ENCODE data around the gene TPPP. TPM values are rescaled to one million over a fixed set of nuclear protein-coding genes. Genes with fewer than 3 reads are reported as not detected.
"Not testable (repeated sequence)": the region's sequence is repeated elsewhere in the genome, so short reads cannot be mapped to it uniquely, and the experiment has no call there.

Gene TPPP
- total and polyA plus RNA-seq, 8 donors: 6.7 to 14.4 (median 8.6) TPM

- ATAC-seq; intact Hi-C loops (cut with DNase I): not testable (repeated sequence)
- peak in 1 of 4 donors; percentile 23 for DNase-seq
Observed at GRCh38 chr5:679166-679895, 13.8 kb downstream of the TPPP start.

DNA sequence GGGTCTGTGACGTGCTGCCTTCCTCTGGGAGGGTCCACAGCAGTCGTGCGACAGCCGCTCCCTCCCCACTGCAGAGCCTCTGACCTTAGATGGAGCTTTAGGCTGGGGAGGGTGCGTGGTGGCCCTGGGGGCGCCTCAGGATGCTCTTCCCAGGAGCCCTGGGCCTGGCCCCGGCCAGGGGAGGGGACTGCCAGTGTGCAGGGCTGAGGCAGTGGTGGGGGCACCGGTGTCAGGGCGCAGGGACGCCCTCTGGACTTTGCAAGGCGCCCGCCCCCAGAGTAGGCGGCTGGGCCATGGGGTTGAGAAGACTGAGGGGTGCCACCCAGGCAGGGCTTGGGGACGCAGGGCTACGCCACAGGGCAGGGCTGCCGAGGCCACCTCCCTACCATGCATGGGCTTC is 14.6 kb downstream of the TPPP start:
- H3K4me3 ChIP-seq; H3K27ac ChIP-seq; DNase-seq; H3K36me3 ChIP-seq; H3K9me3 ChIP-seq; H3K27me3 ChIP-seq; intact Hi-C loops (cut with DNase I); H3K4me1 ChIP-seq; ATAC-seq: not testable (repeated sequence)

More at GRCh38 chr5:679166-679895, 13.8 kb downstream of the TPPP start:
- H3K9me3 ChIP-seq, H3K36me3 ChIP-seq, H3K27ac ChIP-seq, H3K27me3 ChIP-seq, H3K4me1 ChIP-seq, H3K4me3 ChIP-seq: not testable (repeated sequence)

DNA sequence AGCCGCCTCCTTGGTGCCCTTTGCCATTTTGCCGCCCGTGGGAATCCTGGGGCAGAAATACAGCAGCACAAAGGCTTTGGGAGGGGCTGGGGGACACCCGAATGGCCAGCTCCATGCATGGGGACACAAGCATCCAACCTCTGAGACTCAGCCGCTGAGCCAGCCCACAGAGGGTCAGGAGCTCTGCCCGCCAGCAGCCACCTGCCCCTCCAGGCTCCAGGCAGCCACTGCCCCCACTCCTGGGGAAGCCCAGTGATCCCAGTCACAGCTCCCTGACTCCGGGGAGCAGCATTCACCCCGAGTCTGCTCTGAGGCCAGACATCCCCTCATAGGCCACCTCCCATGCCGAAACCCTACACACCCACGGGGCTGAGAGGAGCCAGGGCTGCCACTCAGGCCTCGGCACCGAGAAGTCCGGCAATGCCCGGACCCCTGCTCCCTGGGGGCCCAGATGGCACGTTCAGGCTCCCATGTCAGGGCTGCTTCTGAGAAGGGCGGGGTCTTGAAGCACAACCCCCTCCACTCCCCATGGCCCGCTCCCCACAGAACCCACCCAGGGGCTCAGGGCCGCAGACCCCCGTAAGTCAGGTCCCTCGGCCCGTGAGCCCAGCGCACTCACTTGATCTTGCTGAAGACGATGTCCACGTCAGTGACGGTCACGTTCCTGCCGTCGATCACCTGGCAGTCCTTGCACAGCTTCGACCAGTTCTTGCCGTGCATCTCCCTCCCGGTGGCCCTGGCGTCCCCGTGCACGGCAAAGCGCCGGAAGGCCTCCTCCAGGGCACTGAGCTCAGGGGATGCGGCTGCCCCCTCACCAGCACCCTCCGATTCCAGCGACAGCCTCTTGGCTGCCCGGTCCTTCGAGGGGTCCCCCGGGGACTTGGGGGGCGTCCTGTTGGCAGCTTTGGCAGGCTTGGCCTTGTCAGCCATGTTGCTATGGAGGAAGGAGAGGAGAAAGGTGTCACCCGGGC is 15.7 kb downstream of the TPPP start:
- H3K27me3 ChIP-seq: peaks cover 0 to 2% of the 10 kb centered on the region in 2 donors
- peaks cover 13 to 17% of the 10 kb centered on the region in 2 donors for H3K4me1 ChIP-seq
- H3K27ac ChIP-seq: no peak overlapping the region
- H3K36me3 ChIP-seq: no peaks in the 10 kb centered on the region
- H3K4me3 ChIP-seq: no peak overlapping the region
- TF ChIP-seq, protein P1, sequence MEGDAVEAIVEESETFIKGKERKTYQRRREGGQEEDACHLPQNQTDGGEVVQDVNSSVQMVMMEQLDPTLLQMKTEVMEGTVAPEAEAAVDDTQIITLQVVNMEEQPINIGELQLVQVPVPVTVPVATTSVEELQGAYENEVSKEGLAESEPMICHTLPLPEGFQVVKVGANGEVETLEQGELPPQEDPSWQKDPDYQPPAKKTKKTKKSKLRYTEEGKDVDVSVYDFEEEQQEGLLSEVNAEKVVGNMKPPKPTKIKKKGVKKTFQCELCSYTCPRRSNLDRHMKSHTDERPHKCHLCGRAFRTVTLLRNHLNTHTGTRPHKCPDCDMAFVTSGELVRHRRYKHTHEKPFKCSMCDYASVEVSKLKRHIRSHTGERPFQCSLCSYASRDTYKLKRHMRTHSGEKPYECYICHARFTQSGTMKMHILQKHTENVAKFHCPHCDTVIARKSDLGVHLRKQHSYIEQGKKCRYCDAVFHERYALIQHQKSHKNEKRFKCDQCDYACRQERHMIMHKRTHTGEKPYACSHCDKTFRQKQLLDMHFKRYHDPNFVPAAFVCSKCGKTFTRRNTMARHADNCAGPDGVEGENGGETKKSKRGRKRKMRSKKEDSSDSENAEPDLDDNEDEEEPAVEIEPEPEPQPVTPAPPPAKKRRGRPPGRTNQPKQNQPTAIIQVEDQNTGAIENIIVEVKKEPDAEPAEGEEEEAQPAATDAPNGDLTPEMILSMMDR (IDR thresholded peaks at IDR 0.05): no peak
- DNase-seq (peak in 1 of 4 donors; percentile 27), ATAC-seq (no peak)
- intact Hi-C loops (cut with DNase I): no loop called here
- H3K9me3 ChIP-seq: no peaks in the 10 kb centered on the region

DNA sequence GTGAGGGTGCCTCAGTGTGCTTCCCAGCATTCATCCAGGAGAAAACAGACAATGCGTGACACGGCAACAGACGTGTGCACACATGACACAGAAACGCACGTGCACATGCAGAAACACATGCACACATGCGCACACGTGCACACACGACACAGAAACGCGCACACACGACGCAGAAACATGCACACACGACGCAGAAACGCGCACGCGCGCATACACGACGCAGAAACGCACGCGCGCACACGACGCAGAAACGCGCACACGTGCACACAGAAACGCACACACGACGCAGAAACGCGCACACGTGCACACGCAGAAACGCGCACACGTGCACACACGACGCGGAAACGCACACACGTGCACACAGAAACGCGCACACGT is 16.5 kb downstream of the TPPP start:
- intact Hi-C loops (cut with DNase I): no loop called here
- H3K9me3 ChIP-seq: no peaks in the 10 kb centered on the region

GRCh38 chr5:675871-676698 is 17.1 kb downstream of the TPPP start:
- H3K4me1 ChIP-seq: peaks cover 22 to 30% of the 10 kb centered on the region in 2 donors
- no peak for ATAC-seq

More for the DNA sequence above, 16.5 kb downstream of the TPPP start:
- H3K4me1 ChIP-seq: peaks cover 20 to 24% of the 10 kb centered on the region in 2 donors
- ATAC-seq: no peak
- no peaks in the 10 kb centered on the region for H3K36me3 ChIP-seq
- H3K4me3 ChIP-seq: no peak overlapping the region
- H3K27me3 ChIP-seq: peaks cover 0 to 5% of the 10 kb centered on the region in 2 donors
- no peak for DNase-seq
- H3K27ac ChIP-seq: no peak overlapping the region
- TF ChIP-seq, protein P1 (IDR thresholded peaks at IDR 0.05): no peak

More at GRCh38 chr5:675871-676698, 17.1 kb downstream of the TPPP start:
- H3K9me3 ChIP-seq: no peaks in the 10 kb centered on the region
- no peak overlapping the region for H3K4me3 ChIP-seq
- peaks cover 0 to 5% of the 10 kb centered on the region in 2 donors for H3K27me3 ChIP-seq
- no peak overlapping the region for H3K27ac ChIP-seq
- H3K36me3 ChIP-seq: no peaks in the 10 kb centered on the region
- intact Hi-C loops (cut with DNase I): no loop called here
- DNase-seq: peak in 2 of 4 donors; percentile 29 to 61
- TF ChIP-seq, protein P1 (IDR thresholded peaks at IDR 0.05): no peak

Data from left lung (tissue), 10 donors.